Kidney epithelial cell (primary cell): ENCODE measurements around the gene GAL3ST1. TPM values are rescaled to one million over a fixed set of nuclear protein-coding genes. Genes with fewer than 3 reads are reported as not detected.
"Not testable (repeated sequence)": the region's sequence is repeated elsewhere in the genome, so short reads cannot be mapped to it uniquely, and the experiment has no call there.

Experiments used
- DNase-seq: peaks from one replicate; pipeline ENCODE4 v3.0.0-alpha.2; 2010; ENCODE audit warnings: low read depth
- H3K27me3 ChIP-seq: 2 replicates; pipeline ENCODE4 v1.6.0; 2011; ENCODE audit warnings: low read length; ENCODE audit not compliant: control insufficient read depth, insufficient read depth
- H3K36me3 ChIP-seq: 2 replicates; pipeline ENCODE4 v1.5.1; 2011; ENCODE audit warnings: low read length; ENCODE audit not compliant: control insufficient read depth, insufficient read depth
- H3K4me3 ChIP-seq: 2 replicates; pipeline ENCODE4 v1.5.1; 2011; ENCODE audit warnings: low read depth, mild to moderate bottlenecking, control low read depth, low read length
- total RNA-seq: library from RNA; depleted of rRNA; stranded (reverse); fragments of >200 nt; gene quantifications from 2 replicates; pipeline ENCODE4 v1.2.3, GENCODE V29; 2015
- TF ChIP-seq, protein P1 (sequence below): IDR thresholded peaks from 2 replicates; pipeline ENCODE4 v1.5.1; 2011; ENCODE audit warnings: mild to moderate bottlenecking, moderate library complexity, low read length, control low read depth, inconsistent platforms; ENCODE audit not compliant: insufficient read depth, poor library complexity, severe bottlenecking

Gene GAL3ST1
- total RNA-seq, 1 donor from 2014 or later: 4.0 TPM

DNA sequence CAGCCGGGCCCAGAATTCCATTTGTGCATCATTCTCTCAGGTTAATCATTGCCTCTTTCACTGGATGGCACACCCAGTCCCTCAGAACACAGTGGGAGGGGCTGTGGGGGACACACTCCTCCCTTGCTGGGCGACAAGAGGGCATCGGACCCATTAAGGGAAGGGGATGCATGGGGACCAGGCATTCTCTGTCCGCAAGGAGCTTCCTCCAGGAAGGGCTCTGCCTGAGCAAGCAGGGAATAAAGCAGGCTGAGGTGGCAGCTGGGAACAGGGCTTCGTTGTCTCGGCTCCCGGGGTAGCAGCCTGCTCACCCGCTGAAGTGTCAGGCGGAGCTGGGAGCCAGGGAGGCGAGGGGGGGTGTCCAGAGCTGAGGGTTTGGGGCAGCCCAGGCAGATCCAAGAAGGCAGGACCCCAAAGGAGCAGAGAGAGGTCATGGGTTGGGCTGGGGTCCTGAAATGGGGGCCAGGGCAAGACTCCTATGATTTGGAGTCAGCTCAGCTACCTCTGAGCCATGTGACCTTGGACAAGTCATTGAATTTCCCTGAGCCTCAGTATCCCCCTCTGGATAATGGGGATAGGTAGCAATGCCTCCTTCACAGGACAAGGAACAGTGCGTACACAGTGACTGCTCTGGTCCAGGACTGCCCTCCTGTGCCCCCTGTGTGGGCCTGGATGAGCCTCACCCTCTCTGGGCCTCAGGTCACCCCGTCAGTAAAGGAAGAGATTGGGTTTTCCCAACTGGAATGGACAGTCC is 1.4 kb downstream of the GAL3ST1 start:
- DNase-seq: no peak
- peaks cover 1% of the 10 kb centered on the region for H3K36me3 ChIP-seq
- H3K4me3 ChIP-seq: no peak overlapping the region
- H3K27me3 ChIP-seq: no peaks in the 10 kb centered on the region
- TF ChIP-seq, protein P1, sequence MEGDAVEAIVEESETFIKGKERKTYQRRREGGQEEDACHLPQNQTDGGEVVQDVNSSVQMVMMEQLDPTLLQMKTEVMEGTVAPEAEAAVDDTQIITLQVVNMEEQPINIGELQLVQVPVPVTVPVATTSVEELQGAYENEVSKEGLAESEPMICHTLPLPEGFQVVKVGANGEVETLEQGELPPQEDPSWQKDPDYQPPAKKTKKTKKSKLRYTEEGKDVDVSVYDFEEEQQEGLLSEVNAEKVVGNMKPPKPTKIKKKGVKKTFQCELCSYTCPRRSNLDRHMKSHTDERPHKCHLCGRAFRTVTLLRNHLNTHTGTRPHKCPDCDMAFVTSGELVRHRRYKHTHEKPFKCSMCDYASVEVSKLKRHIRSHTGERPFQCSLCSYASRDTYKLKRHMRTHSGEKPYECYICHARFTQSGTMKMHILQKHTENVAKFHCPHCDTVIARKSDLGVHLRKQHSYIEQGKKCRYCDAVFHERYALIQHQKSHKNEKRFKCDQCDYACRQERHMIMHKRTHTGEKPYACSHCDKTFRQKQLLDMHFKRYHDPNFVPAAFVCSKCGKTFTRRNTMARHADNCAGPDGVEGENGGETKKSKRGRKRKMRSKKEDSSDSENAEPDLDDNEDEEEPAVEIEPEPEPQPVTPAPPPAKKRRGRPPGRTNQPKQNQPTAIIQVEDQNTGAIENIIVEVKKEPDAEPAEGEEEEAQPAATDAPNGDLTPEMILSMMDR: no peak

DNA sequence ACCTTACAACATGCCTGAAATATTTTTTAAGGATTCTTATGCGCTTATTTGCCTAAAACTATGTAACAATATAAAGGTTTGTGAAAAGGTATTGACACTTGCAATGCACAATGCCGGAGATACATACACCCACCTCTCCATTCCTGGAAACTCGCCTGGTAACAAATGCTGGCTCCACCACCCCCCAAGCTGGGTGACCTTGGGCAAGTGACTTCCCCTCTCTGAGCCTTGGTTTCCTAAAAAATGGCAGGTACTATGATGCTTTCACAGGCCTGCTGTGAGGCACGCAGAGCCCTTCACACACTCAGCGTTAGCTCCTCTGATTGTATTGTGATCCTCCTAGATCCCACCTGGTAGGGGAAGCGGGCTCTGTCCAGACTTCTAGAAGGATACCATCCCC is 2.3 kb downstream of the GAL3ST1 start:
- TF ChIP-seq, protein P1: no peak
- DNase-seq: no peak
- Histone ChIP-seq H3K27me3 (no peaks in the 10 kb centered on the region), H3K4me3 (no peak overlapping the region), H3K36me3 (peaks cover 1% of the 10 kb centered on the region)

DNA sequence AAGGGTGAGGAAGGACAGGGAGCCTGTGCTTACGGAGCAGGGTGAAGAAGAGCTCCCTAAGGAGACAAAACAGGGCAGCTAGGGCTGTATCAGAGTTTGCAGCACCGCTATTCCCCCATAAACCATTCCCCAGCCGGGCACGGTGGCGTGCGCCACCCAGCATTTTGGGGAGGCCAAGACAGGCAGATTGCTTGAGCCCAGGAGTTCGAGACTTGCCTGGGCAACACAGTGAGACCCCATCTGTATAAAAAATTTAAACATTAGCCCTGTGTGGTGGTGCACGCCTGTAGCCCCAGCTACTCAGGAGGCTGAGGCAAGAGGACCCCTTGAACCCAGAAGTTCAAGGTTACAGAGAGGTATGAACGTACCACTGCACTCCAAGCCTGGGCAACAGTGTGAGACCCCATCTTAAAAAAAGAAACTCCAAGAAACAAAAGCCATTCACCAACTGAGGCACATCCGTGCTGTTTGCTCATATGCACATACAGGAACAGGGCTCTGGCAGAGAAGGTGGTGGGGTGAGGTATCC is 4.7 kb downstream of the GAL3ST1 start:
- no peaks in the 10 kb centered on the region for H3K36me3 ChIP-seq
- TF ChIP-seq, protein P1: no peak
- no peak overlapping the region for H3K4me3 ChIP-seq
- H3K27me3 ChIP-seq: no peaks in the 10 kb centered on the region
- DNase-seq: no peak

DNA sequence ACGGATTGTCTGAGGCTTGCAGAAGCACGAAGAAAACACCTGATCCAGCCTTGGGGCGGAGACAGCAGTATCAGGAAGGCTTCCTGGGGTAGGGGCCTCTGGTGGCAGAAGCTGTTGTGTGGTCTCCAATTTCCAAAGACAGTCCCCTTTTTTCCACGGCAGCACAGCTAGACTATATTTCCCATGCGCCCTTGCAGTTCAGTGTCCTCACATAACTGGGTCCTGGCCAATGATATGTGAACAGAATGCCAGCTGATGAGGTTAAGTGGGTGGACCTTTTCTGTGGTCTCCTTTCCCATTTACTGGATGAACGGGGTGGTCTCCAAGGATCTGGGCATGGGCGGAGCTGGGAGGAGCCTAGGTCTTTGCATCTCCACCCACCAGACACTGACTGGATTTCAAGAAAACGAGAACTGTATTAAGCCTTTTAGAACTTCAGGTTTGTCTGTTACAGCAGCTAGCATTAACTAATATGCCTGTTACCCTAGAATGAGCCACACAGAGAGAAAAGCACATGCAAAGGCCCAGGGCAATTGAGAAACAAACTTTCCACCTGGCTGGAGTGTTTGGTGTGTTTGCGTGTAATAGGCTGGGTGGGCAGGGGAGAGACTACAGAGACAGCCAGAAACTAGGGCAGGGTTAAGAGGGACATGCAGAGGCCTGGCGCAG is 6.2 kb downstream of the GAL3ST1 start:
- Histone ChIP-seq H3K27me3 (no peaks in the 10 kb centered on the region), H3K4me3 (no peak overlapping the region), H3K36me3 (no peaks in the 10 kb centered on the region)
- no peak for DNase-seq
- TF ChIP-seq, protein P1: no peak

DNA sequence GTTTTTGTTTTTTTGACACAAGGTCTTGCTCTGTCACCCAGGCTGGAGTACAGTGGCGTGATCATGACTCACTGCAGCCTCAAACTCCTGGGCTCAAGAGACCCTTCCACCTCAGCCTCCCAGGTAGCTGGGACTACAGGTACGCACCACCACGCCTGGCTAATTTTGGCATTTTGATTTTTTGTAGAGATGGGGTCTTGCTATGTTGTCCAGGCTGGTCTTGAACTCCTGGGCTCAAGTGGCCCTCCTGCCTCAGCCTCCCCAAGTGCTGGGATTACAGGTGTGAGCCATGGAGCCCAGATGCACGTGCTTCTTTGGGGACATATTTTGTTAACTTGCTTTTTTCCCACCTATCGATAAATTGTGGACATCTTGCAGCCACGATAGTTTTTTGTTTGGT is 7.2 kb downstream of the GAL3ST1 start:
- not testable (repeated sequence) for H3K27me3 ChIP-seq, H3K36me3 ChIP-seq, H3K4me3 ChIP-seq, DNase-seq

DNA sequence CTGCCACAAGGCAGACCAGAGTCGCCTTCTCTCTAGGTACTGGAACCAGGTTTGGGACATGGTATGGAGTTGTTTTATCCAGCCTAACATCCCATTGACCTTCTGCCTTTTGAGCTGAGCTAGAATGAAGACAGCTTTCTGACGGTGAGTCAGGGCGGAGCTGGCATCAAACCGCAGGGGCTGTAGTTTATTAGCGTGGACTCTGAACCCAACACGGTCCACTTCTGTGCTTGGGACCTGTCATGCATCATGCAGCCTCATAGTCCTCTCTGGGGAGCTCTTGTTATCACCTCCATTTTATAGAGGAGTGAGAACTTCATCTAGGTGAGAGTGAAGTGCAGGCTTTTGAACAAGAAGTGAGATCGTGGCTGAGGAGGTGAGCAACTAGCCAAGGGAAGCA is 8.3 kb downstream of the GAL3ST1 start:
- no peak for DNase-seq
- TF ChIP-seq, protein P1: no peak
- no peaks in the 10 kb centered on the region for H3K27me3 ChIP-seq
- H3K36me3 ChIP-seq: no peaks in the 10 kb centered on the region
- H3K4me3 ChIP-seq: no peak overlapping the region
